ENCODE measurements around the gene CCL14. TPM values are rescaled to one million over a fixed set of nuclear protein-coding genes. Genes with fewer than 3 reads are reported as not detected.
"Not testable (repeated sequence)": the region's sequence is repeated elsewhere in the genome, so short reads cannot be mapped to it uniquely, and the experiment has no call there.

CCL14 gene
- total RNA-seq, 2 donors from 2014 or later, result 4.1 to 13.0 TPM

- no peak for DNase-seq (ENCODE audit: low spot score)
- H3K4me3 ChIP-seq, result no peak overlapping the region
- no peak overlapping the region for H3K27ac ChIP-seq
- H3K36me3 ChIP-seq, result no peaks in the 10 kb centered on the region
- no peak for TF ChIP-seq CTCF (IDR thresholded peaks at IDR 0.05)
- H3K4me1 ChIP-seq, result no peaks in the 10 kb centered on the region
- no peaks in the 10 kb centered on the region for H3K27me3 ChIP-seq
- H3K9me3 ChIP-seq, result no peaks in the 10 kb centered on the region
These were observed 14.2 kb upstream of the CCL14 start for GRCh38 chr17:36000732-36001109.

DNA sequence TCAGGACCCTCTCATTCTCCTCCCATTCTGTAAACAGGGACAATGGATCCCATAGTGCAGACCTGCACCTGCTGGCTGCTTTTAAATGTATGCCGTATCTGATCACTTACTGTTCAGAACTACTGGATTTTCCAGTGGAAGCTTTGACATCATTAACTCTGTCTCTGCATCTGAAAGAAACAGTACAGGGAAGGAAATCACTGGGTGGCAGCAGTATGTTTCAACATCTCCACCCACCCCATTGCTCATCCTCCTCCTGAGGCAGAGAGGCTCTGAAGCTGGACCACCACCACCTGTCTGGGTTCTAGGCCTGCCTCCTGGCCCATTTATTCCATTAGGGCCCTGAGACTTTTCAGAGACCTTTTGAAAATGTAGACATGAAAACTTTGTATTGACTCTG lies 12.2 kb upstream of the CCL14 start:
- no peak for TF ChIP-seq CTCF (IDR thresholded peaks at IDR 0.05)
- Histone ChIP-seq H3K27me3 (no peaks in the 10 kb centered on the region), H3K9me3 (peaks cover 0 to 6% of the 10 kb centered on the region in 2 donors), H3K36me3 (no peaks in the 10 kb centered on the region), H3K4me1 (no peaks in the 10 kb centered on the region), H3K4me3 (no peak overlapping the region), H3K27ac (no peak overlapping the region)
- no peak for DNase-seq (ENCODE audit: low spot score)

DNA sequence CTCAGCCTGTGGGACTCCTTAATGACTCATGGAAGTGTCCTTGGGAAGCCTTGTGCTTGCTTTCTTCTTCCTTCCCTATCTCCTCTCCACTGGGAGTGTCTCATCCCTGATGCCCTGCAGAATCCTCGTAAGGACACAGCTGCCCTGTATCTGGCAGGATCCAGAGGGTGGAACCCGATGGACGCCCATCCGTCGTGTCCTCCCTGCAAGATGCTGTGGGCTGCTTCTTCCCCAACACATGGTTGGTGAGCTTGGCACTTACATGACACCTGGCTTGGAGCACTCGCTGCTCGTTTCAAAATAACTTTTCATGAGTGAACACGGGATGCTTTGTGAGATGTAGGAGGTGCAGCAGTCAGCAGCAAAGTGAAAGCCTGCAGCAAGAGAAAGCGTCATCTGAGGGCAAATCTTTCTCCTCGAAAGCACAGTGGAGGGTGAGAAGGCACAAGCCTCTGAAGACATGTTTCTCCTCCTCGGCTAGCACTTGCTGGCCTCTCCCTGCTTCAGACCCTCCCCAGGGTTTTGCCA lies 11.6 kb upstream of the CCL14 start:
- H3K4me3 ChIP-seq, result no peak overlapping the region

GRCh38 chr17:35995346-35995745 lies 8.8 kb upstream of the CCL14 start:
- not testable (repeated sequence) for H3K4me3 ChIP-seq; H3K27me3 ChIP-seq; H3K4me1 ChIP-seq; DNase-seq (ENCODE audit: low spot score); H3K36me3 ChIP-seq; H3K9me3 ChIP-seq; H3K27ac ChIP-seq

More for the DNA sequence above, 11.6 kb upstream of the CCL14 start:
- DNase-seq (ENCODE audit: low spot score), result no peak
- no peaks in the 10 kb centered on the region for H3K27me3 ChIP-seq
- H3K4me1 ChIP-seq, result no peaks in the 10 kb centered on the region
- peaks cover 0 to 6% of the 10 kb centered on the region in 2 donors for H3K9me3 ChIP-seq
- no peak for TF ChIP-seq CTCF (IDR thresholded peaks at IDR 0.05)
- no peak overlapping the region for H3K27ac ChIP-seq
- H3K36me3 ChIP-seq, result no peaks in the 10 kb centered on the region

DNA sequence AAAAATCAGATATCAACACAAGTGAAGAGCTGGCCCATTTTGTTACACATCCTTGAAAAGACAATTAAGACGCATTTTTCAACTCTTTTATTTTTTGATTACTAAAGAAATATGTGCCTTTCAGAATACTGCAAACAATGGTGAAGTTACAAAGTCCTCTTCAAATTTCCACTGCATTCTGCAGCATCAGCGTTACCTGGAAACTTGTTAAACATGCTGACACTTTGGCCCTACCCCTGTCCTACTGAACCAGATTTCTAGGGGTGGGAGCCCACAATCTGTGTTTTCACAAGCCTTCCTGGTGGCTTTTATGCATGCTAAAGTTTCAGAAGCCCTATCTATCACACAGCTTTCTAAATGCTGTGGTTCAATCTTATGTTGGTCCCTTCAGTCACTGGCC lies 4.5 kb upstream of the CCL14 start:
- no peaks in the 10 kb centered on the region for H3K27me3 ChIP-seq
- H3K9me3 ChIP-seq, result peaks cover 0 to 19% of the 10 kb centered on the region in 2 donors
- H3K4me3 ChIP-seq, result no peak overlapping the region
- no peaks in the 10 kb centered on the region for H3K4me1 ChIP-seq
- H3K36me3 ChIP-seq, result no peaks in the 10 kb centered on the region
- H3K27ac ChIP-seq, result no peak overlapping the region
- TF ChIP-seq CTCF (IDR thresholded peaks at IDR 0.05), result no peak
- no peak for DNase-seq (ENCODE audit: low spot score)

DNA sequence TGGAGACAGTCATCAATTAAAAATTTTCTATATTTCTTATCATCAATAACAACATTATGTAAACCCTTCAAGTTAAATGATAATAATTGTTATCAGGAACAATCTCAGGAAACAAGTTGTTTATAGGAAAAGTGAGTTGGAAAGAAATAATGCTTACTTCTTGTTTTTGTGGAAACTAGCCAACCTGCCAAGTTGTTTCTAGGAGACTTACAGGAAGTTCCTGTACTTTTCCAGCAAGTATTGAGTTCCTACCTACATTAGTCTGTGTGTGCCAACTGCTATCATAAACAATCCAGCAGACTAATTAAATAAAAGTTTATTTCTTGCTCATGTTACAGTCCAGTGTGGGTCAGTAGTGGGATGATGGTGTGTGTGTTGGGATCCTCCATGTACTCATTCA lies 1.6 kb upstream of the CCL14 start:
- no peak overlapping the region for H3K4me3 ChIP-seq

More for the DNA sequence above, 1.6 kb upstream of the CCL14 start:
- DNase-seq (ENCODE audit: low spot score), result no peak
- Histone ChIP-seq H3K4me1 (no peaks in the 10 kb centered on the region), H3K9me3 (peaks cover 0 to 13% of the 10 kb centered on the region in 2 donors), H3K27me3 (no peaks in the 10 kb centered on the region), H3K36me3 (no peaks in the 10 kb centered on the region), H3K27ac (no peak overlapping the region)
- no peak for TF ChIP-seq CTCF (IDR thresholded peaks at IDR 0.05)

Measured in right atrium auricular region (tissue), 2 donors.